Gastroesophageal sphincter (tissue), 4 donors: ENCODE results near the gene IGFBP6. TPM values are rescaled to one million over a fixed set of nuclear protein-coding genes. Genes with fewer than 3 reads are reported as not detected.

ENCODE experiments used
- ATAC-seq: fragments of 150-250 bp; one replicate; pipeline ENCODE4 v1.9.1; 2016; ENCODE audit warnings: mild to moderate bottlenecking, moderate library complexity
- H3K27ac ChIP-seq, 4 donors: fragments of 200-600 bp; sonication (generic) in 3 of 4; 1 replicate in 3 of 4; 2 replicates in 1 of 4; pipeline ENCODE4 v1.5.1; 2016 to 2019
- H3K27me3 ChIP-seq: fragments of 200-600 bp; sonication (generic); one replicate; pipeline ENCODE4 v1.5.1; 2019
- H3K36me3 ChIP-seq, 2 donors: fragments of 200-600 bp; sonication (generic); one replicate each; pipeline ENCODE4 v1.5.1; 2019; ENCODE audit warnings: control low read depth in 1 of 2
- H3K4me1 ChIP-seq, 3 donors: fragments of 200-600 bp; sonication (generic); 1 replicate in 2 of 3; 2 replicates in 1 of 3; pipeline ENCODE4 v1.5.1; 2016 to 2019; ENCODE audit warnings: control low read depth in 2 of 3
- H3K4me3 ChIP-seq, 2 donors: fragments of 200-600 bp; sonication (generic); one replicate each; pipeline ENCODE4 v1.5.1; 2019; ENCODE audit warnings: mild to moderate bottlenecking in 1 of 2, moderate library complexity in 1 of 2
- H3K9me3 ChIP-seq, 3 donors: fragments of 200-600 bp; sonication (generic); one replicate each; pipeline ENCODE4 v1.5.1; 2017 to 2019; ENCODE audit warnings: control low read depth in 2 of 3
- EP300 ChIP-seq: sonication (generic); formaldehyde crosslinking; IDR thresholded peaks from one replicate; pipeline ENCODE4 v1.6.1; 2017; ENCODE audit warnings: antibody characterized with exemption, mild to moderate bottlenecking
- POLR2A ChIP-seq, 2 donors: fragments of 450-650 bp; IDR thresholded peaks; one replicate each; pipeline ENCODE4 v1.6.1; 2017; ENCODE audit warnings: antibody characterized with exemption in 2 of 2, mild to moderate bottlenecking in 2 of 2, moderate library complexity in 1 of 2
- POLR2AphosphoS5 ChIP-seq: sonication (generic); formaldehyde crosslinking; IDR thresholded peaks from one replicate; pipeline ENCODE4 v1.6.1; 2017; ENCODE audit warnings: antibody characterized with exemption
- WGBS, 2 donors: methylation state at CpG; one replicate each; pipeline ENCODE4 v1.1.5; 2018; ENCODE audit warnings: low coverage in 1 of 2; 5-methylcytosine and 5-hydroxymethylcytosine counted together
- total RNA-seq, 4 donors: library from RNA; depleted of rRNA; stranded (reverse); fragments of >200 nt; gene quantifications; one replicate each; pipeline ENCODE4 v1.1.0, GENCODE V29; 2016
- TF ChIP-seq, protein P1 (sequence below), 4 experiments: fragments of 200-600 bp in 2 of 4; fragments of 450-650 bp in 2 of 4; sonication (generic) in 1 of 4; IDR thresholded peaks; one replicate each; pipeline ENCODE4 v1.5.1; 2017 to 2019; ENCODE audit warnings: antibody characterized with exemption in 4 of 4, mild to moderate bottlenecking in 2 of 4, moderate library complexity in 2 of 4

IGFBP6 gene
- total RNA-seq, 4 donors from 2014 or later = 632 to 1,838 (median 914) TPM

DNA sequence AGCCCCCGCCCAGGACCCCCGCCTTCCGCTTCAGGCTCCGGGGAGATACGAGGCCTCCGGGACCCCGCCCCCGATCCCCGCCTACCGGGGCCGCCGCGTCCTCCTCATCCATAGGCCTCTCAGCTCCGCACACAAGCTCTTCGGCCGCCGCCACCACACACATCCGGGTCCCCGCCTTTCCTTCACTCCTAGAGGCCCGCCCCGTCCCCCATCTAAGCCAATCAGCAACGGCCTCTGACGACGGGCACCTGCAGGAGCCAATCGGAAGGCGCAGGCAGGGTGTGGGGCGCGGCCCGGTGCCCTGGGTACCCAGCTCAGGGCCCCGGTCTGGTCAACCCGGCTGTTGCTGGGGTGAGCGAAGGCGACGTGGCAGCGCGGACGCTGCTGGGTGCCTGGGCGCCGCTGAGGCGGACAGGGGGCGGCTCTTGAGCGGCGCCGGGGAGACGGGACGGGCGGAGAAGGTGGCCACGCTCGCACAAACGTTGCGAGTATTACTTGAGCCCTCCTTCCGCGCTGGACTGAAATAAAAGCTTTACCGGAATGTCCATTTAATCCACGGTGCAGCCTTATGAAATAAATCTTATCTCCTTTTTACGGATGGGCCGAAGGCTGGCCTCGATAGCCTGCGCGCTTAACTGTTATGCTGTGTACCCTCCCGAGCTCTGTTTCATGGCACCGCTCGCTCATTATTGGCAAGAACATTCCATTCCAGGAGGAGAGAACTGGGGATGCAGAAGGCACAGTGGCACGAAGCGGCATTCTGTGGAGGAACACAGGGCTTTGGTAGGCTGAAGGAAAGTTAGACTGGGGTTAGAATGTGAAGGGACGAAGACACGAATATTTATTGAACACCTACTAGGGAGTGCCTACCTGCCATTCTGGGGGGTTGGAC is 18.0 kb upstream of the IGFBP6 start, which contains the start of gene SPRYD3:
TSS of gene SPRYD3 (minus strand) at position 165 of the 892 bp plus-strand sequence. CDS start at position 108, 57 bp downstream.
- peaks cover 0 to 34% of the 10 kb centered on the region in 2 donors for H3K36me3 ChIP-seq
- no peaks in the 10 kb centered on the region for H3K9me3 ChIP-seq
- H3K27me3 ChIP-seq = no peaks in the 10 kb centered on the region
- peak within 1 kb of the TSS; percentile 63 to 77 for H3K4me3 ChIP-seq
- peaks cover 0 to 59% (median 31%) of the 10 kb centered on the region in 3 donors for H3K4me1 ChIP-seq
- H3K27ac ChIP-seq = peak within 1 kb of the TSS; percentile 82 to 96 (median 92)
- 5 to 6% methylated on average over 3 to 18 of the region's 67 CpGs for WGBS, 2 donors
- TF ChIP-seq POLR2A (IDR thresholded peaks at IDR 0.05) (peak; percentile 94 to 95), POLR2AphosphoS5 (peak; percentile 95)
- TF ChIP-seq, protein P1, sequence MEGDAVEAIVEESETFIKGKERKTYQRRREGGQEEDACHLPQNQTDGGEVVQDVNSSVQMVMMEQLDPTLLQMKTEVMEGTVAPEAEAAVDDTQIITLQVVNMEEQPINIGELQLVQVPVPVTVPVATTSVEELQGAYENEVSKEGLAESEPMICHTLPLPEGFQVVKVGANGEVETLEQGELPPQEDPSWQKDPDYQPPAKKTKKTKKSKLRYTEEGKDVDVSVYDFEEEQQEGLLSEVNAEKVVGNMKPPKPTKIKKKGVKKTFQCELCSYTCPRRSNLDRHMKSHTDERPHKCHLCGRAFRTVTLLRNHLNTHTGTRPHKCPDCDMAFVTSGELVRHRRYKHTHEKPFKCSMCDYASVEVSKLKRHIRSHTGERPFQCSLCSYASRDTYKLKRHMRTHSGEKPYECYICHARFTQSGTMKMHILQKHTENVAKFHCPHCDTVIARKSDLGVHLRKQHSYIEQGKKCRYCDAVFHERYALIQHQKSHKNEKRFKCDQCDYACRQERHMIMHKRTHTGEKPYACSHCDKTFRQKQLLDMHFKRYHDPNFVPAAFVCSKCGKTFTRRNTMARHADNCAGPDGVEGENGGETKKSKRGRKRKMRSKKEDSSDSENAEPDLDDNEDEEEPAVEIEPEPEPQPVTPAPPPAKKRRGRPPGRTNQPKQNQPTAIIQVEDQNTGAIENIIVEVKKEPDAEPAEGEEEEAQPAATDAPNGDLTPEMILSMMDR (IDR thresholded peaks at IDR 0.05) = no peak
- ATAC-seq = peak; percentile 99

DNA sequence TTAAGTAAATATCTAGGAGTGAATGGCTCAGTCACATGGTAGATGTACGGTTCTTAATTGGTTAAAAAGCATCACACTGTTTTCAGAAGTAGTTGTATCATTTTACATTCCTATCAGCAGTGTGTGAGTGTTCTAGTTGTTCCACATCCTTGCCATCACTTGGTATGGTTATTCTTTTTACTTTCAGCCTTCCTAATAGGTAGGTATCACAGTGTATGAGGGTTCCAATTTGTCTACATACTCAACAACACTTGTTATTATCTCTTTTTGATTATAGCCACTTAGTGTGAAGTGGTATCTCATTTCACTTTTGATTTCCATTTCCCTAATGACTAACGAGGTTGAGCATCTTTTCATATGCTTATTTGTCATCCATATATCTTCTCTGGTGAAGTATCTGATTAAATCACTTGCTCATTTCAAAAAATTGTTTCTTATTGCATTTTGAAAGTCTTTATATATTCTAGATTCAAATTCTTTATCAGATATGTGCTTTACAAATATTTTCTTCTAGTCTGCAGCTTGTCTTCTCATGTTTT is 14.8 kb upstream of the IGFBP6 start:
- Histone ChIP-seq H3K4me1 (peaks cover 0 to 26% (median 20%) of the 10 kb centered on the region in 3 donors), H3K9me3 (no peaks in the 10 kb centered on the region), H3K27ac (no peak overlapping the region), H3K27me3 (no peaks in the 10 kb centered on the region), H3K4me3 (no peak overlapping the region), H3K36me3 (peaks cover 0 to 1% of the 10 kb centered on the region in 2 donors)
- no peak for ATAC-seq
- no peak for TF ChIP-seq POLR2A (IDR thresholded peaks at IDR 0.05)
- TF ChIP-seq EP300 = no peak
- WGBS, 2 donors = 74 to 80% methylated on average over 2 of the region's 2 CpGs

DNA sequence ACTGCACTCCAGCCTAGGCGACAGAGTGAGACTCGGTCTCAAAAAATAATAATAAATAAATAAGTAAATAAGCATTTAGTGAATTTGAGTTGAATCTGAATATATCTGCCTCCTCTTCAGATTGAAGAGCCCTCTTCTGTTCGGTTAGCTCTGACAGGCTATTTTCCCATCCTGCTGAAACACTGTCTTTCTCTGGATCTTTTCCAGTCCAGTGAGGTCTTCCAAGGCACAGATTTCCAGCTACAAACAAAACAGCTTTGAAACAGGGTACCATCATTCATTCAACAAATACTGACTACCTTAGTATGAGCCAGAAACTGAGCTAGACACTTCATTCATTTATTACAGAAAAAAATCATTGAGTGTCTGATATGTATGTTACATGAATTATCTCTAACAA is 11.1 kb upstream of the IGFBP6 start:
- Histone ChIP-seq H3K4me1 (peaks cover 0 to 6% (median 0%) of the 10 kb centered on the region in 3 donors), H3K27me3 (no peaks in the 10 kb centered on the region), H3K36me3 (no peaks in the 10 kb centered on the region), H3K27ac (no peak overlapping the region), H3K4me3 (no peak overlapping the region), H3K9me3 (no peaks in the 10 kb centered on the region)
- ATAC-seq = no peak
- TF ChIP-seq POLR2AphosphoS5 = no peak
- TF ChIP-seq POLR2A (IDR thresholded peaks at IDR 0.05) = no peak
- TF ChIP-seq EP300 = no peak
- 90 to 100% methylated on average over 1 to 3 of the region's 3 CpGs for WGBS, 2 donors

DNA sequence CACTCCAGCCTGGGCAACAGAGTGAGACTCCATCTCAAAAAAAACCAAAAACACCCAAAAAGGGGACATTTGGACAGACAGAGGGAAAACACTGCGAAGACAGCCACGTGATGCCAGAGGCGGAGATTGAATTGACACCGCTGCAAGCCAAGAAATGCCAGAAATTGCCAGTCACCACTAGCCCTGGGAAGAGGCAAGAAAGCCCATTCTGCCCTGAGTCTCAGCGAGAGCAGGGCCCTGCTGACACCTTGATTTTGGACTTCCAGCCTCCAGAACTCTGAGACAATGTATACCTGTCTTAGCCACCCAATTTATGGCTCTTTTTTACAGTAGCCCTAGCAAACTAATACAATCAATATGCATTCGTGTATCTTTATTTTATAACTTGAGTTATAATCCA is 7.4 kb upstream of the IGFBP6 start:
- 95% methylated on average over 2 to 6 of the region's 6 CpGs for WGBS, 2 donors
- Histone ChIP-seq H3K4me3 (no peak overlapping the region), H3K27ac (no peak overlapping the region), H3K9me3 (no peaks in the 10 kb centered on the region), H3K27me3 (no peaks in the 10 kb centered on the region), H3K4me1 (peaks cover 0 to 21% (median 0%) of the 10 kb centered on the region in 3 donors), H3K36me3 (no peaks in the 10 kb centered on the region)
- TF ChIP-seq EP300 (no peak), POLR2A (IDR thresholded peaks at IDR 0.05) (no peak), POLR2AphosphoS5 (no peak)
- TF ChIP-seq, protein P1 (IDR thresholded peaks at IDR 0.05) = no peak
- no peak for ATAC-seq

DNA sequence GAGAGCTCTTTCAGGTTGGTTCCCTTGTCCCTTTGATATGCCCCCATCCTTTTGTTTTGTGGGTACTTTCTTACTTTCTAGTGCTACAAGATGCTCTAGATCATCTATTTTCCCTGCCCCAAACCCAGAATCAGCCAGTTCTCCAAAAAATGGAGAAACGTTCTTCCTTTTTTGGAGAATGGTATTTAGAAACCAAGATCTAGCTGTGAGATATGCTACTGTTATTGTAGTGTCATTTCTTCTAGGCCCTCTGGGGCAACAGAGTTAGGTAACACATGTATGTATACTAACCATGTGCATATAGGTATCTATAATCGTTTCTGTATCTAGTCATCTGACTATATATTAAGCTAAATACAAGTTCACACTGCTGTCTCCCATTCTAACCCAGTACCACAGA is 6.9 kb upstream of the IGFBP6 start:
- ATAC-seq = no peak
- Histone ChIP-seq H3K36me3 (no peaks in the 10 kb centered on the region), H3K27me3 (no peaks in the 10 kb centered on the region), H3K4me1 (peaks cover 0 to 25% (median 0%) of the 10 kb centered on the region in 3 donors), H3K27ac (no peak overlapping the region), H3K9me3 (no peaks in the 10 kb centered on the region), H3K4me3 (no peak overlapping the region)
- TF ChIP-seq POLR2A (IDR thresholded peaks at IDR 0.05) (no peak), EP300 (no peak), POLR2AphosphoS5 (no peak)
- TF ChIP-seq, protein P1 (IDR thresholded peaks at IDR 0.05) = no peak
- 45 to 66% methylated on average over 2 of the region's 2 CpGs for WGBS, 2 donors
